Endothelial cell of umbilical vein (primary cell): ENCODE results near the gene TMEM120B. TPM values are rescaled to one million over a fixed set of nuclear protein-coding genes. Genes with fewer than 3 reads are reported as not detected.

Experiments
- BruUV-seq: library from RNA; stranded (reverse); fragments of 400-500 nt; replicated peaks from 2 replicates; lab custom pipeline; 2021; lab: Mats Ljungman, UMichigan
- CTCF ChIA-PET: fragments of 300-600, 350-600 bp; sonication (Branson Sonifier 250); formaldehyde crosslinking; loops from one replicate; lab custom pipeline; 2021; ENCODE audit warnings: antibody characterized with exemption, inconsistent platforms; lab: Charles Lee
- POLR2A ChIA-PET: fragments of 300-600, 350-600 bp; sonication (Branson Sonifier 250); formaldehyde crosslinking; loops from one replicate; lab custom pipeline; 2021; ENCODE audit warnings: antibody characterized with exemption, inconsistent platforms; lab: Charles Lee
- DNase-seq: peaks from one replicate; pipeline ENCODE4 v3.0.0-alpha.2; 2011; ENCODE audit warnings: low read depth, low spot score
- FAIRE-seq: peaks from 2 replicates; lab custom pipeline; 2011; peaks lifted over from hg19 to GRCh38; lab: Jason Lieb, UNC
- H2AFZ ChIP-seq: 2 replicates; pipeline ENCODE4 v1.6.0; 2012; ENCODE audit warnings: low read depth, low read length, control low read depth, inconsistent platforms
- H3K27ac ChIP-seq: 2 replicates; pipeline ENCODE4 v1.5.1; 2011; ENCODE audit warnings: low read depth, mild to moderate bottlenecking, control low read depth, low read length, moderate library complexity; ENCODE audit not compliant: insufficient read depth
- H3K27me3 ChIP-seq, 2 experiments: 2 replicates each; pipeline versions ENCODE4 v1.6.0 to v1.6.1; 2011; ENCODE audit warnings: low read length in 2 of 2, mixed read lengths in 1 of 2; ENCODE audit not compliant: control insufficient read depth in 2 of 2, insufficient read depth in 2 of 2
- H3K36me3 ChIP-seq, 2 experiments: 2 replicates in 1 of 2; 3 replicates in 1 of 2; pipeline ENCODE4 v1.5.1; 2011; ENCODE audit warnings: low read length in 2 of 2, mild to moderate bottlenecking in 1 of 2, moderate library complexity in 1 of 2; ENCODE audit not compliant: control insufficient read depth in 2 of 2, insufficient read depth in 2 of 2; ENCODE audit errors: extremely low read depth in 1 of 2
- H3K4me1 ChIP-seq: 3 replicates; pipeline ENCODE4 v1.5.1; 2011; ENCODE audit warnings: mild to moderate bottlenecking, low read length; ENCODE audit not compliant: control insufficient read depth, insufficient read depth; ENCODE audit errors: extremely low read depth
- H3K4me2 ChIP-seq: 2 replicates; pipeline ENCODE4 v1.6.1; 2011; ENCODE audit warnings: low read length, control low read depth, mixed read lengths; ENCODE audit not compliant: insufficient read depth
- H3K4me3 ChIP-seq, 3 experiments: fragments of 200-600 bp in 1 of 3; sonication (generic), shearing (Covaris generic) in 1 of 3; replicated peaks in 1 of 3; 2 replicates each; pipeline ENCODE4 v1.5.1; 2011 to 2016; ENCODE audit warnings: control low read depth in 3 of 3, low read length in 3 of 3, mild to moderate bottlenecking in 2 of 3, inconsistent platforms in 1 of 3, low read depth in 1 of 3, moderate library complexity in 1 of 3; ENCODE audit not compliant: insufficient read depth in 1 of 3
- H3K79me2 ChIP-seq: 2 replicates; pipeline ENCODE4 v1.6.0; 2012; ENCODE audit warnings: low read length, inconsistent platforms; ENCODE audit not compliant: control insufficient read depth, insufficient read depth
- H3K9ac ChIP-seq: replicated peaks from 2 replicates; pipeline ENCODE3; 2011; ENCODE audit warnings: low read length, control low read depth; ENCODE audit not compliant: insufficient read depth; ENCODE audit errors: extremely low read depth
- H3K9me1 ChIP-seq: replicated peaks from 3 replicates; pipeline ENCODE4 v1.6.0; 2011; ENCODE audit warnings: mild to moderate bottlenecking, low read length; ENCODE audit not compliant: control insufficient read depth, insufficient read depth; ENCODE audit errors: extremely low read depth
- H3K9me3 ChIP-seq: replicated peaks from 2 replicates; pipeline ENCODE4 v1.5.1; 2012; ENCODE audit warnings: low read length, inconsistent platforms; ENCODE audit not compliant: control insufficient read depth, insufficient read depth
- H4K20me1 ChIP-seq: replicated peaks from 2 replicates; pipeline ENCODE3; 2011; ENCODE audit warnings: mild to moderate bottlenecking, low read length; ENCODE audit not compliant: control insufficient read depth, insufficient read depth; ENCODE audit errors: extremely low read depth
- FOS ChIP-seq: IDR thresholded peaks from 2 replicates; pipeline ENCODE4 v1.6.1; 2011; ENCODE audit warnings: mild to moderate bottlenecking, low read length, moderate library complexity, borderline replicate concordance; ENCODE audit not compliant: insufficient read depth
- JUN ChIP-seq: IDR thresholded peaks from 2 replicates; pipeline ENCODE4 v1.6.1; 2011; ENCODE audit warnings: borderline replicate concordance, low read depth; ENCODE audit not compliant: insufficient read length, insufficient read depth
- MYC ChIP-seq: IDR thresholded peaks from one replicate; pipeline ENCODE4 v1.6.1; 2011; ENCODE audit warnings: mild to moderate bottlenecking, low read depth, low read length
- POLR2A ChIP-seq: IDR thresholded peaks from 2 replicates; pipeline ENCODE4 v1.6.1; 2012; ENCODE audit warnings: low read depth, mild to moderate bottlenecking, control low read depth, low read length
- dilution Hi-C: fragments of 300-500 bp; cut with MboI; formaldehyde crosslinking; loops from one replicate; pipeline ENCODE4 v1.15.0; 2019; ENCODE audit warnings: low sequenced_read_pairs; ENCODE audit not compliant: extremely low pct_ligation_motif_present
- intact Hi-C: fragments of 100-400 bp; cut with micrococcal nuclease; formaldehyde crosslinking; loops from one replicate; pipeline ENCODE4 v1.10.0; 2022
- polyA plus RNA-seq, 4 experiments: library from polyadenylated mRNA; depleted of rRNA in 3 of 4; stranded (reverse) in 3 of 4; unstranded in 1 of 4; fragments of >200 nt; gene quantifications; 2 replicates each; pipeline versions ENCODE4 v1.2.1 to v1.2.3, GENCODE V29; 2011 to 2012; ENCODE audit warnings: missing spikeins in 1 of 4
- total RNA-seq: library from RNA; stranded (reverse); gene quantifications from 2 replicates; pipeline ENCODE4 v1.2.3, GENCODE V29; 2021
- TF ChIP-seq, protein P1 (sequence below), 2 donors: IDR thresholded peaks; 1 replicate in 1 of 2; 2 replicates in 1 of 2; pipeline ENCODE4 v1.5.1; 2011; ENCODE audit warnings: low read length in 2 of 2, mild to moderate bottlenecking in 2 of 2, moderate library complexity in 2 of 2, control low read depth in 1 of 2, inconsistent platforms in 1 of 2, low read depth in 1 of 2; ENCODE audit not compliant: insufficient read depth in 1 of 2; ENCODE audit errors: extremely low read depth in 1 of 2

Gene TMEM120B
- total and polyA plus RNA-seq, 2 donors (not counting 3 experiments of a cell fraction or from before 2014, with no cell fraction given), result 10.4 to 12.8 TPM

DNA sequence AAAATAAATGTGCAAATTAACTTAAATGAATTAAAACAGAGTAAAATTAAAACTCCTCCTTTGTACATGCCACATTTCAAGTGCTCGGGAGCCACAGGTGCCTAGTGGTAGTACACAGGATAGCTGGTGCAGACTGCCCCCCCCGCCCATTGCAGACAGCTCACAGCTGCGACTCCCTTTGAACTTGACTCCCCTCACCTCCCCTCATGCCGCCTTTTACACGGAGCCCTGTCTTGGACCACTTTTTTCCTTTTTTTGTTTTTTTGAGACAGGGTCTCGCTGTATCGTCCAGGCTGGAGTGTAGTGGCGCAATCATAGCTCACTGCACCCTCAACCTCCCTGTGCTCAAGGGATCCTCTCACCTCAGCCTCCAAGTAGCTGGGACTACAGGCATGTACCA, 102.7 kb downstream of the TMEM120B start:
- H3K4me2 ChIP-seq, result no peak overlapping the region
- intact Hi-C loops, result loop anchor here (2.0 kb wide), 1 partner anchor 16 kb away; no protein-coding TSS in a partner anchor
- no TSS peak for BruUV-seq
- H3K4me1 ChIP-seq, result peaks cover 22% of the 10 kb centered on the region
- H3K4me3 ChIP-seq, result no peak overlapping the region
- dilution Hi-C loops, result no loop called here
- H3K27ac ChIP-seq, result no peak overlapping the region
- ChIA-PET POLR2A (interaction anchor here (1.1 kb wide), 1 partner anchor 12 kb away, joined by 3 read pairs; no protein-coding TSS in a partner anchor), CTCF (interaction anchor here (2.4 kb wide), 1 partner anchor 21 kb away, joined by 18 read pairs; the partner anchor contains the start of gene RHOF)
- DNase-seq, result no peak
- H4K20me1 ChIP-seq, result no peaks in the 10 kb centered on the region
- no peaks in the 10 kb centered on the region for H3K27me3 ChIP-seq
- no peak overlapping the region for H3K9ac ChIP-seq
- H3K79me2 ChIP-seq, result peaks cover 43% of the 10 kb centered on the region
- no peak overlapping the region for H2AFZ ChIP-seq
- peaks cover 17 to 49% of the 10 kb centered on the region in 2 experiments for H3K36me3 ChIP-seq
- FAIRE-seq, result peak; percentile 15
- TF ChIP-seq JUN (no peak), FOS (no peak), MYC (no peak), POLR2A (no peak)
- TF ChIP-seq, protein P1, sequence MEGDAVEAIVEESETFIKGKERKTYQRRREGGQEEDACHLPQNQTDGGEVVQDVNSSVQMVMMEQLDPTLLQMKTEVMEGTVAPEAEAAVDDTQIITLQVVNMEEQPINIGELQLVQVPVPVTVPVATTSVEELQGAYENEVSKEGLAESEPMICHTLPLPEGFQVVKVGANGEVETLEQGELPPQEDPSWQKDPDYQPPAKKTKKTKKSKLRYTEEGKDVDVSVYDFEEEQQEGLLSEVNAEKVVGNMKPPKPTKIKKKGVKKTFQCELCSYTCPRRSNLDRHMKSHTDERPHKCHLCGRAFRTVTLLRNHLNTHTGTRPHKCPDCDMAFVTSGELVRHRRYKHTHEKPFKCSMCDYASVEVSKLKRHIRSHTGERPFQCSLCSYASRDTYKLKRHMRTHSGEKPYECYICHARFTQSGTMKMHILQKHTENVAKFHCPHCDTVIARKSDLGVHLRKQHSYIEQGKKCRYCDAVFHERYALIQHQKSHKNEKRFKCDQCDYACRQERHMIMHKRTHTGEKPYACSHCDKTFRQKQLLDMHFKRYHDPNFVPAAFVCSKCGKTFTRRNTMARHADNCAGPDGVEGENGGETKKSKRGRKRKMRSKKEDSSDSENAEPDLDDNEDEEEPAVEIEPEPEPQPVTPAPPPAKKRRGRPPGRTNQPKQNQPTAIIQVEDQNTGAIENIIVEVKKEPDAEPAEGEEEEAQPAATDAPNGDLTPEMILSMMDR (IDR thresholded peaks at IDR 0.05; ENCODE audit: extremely low read depth in 1 of 2, insufficient read depth in 1 of 2, low read depth in 1 of 2, low read length in 2 of 2), result no peak
- H3K9me1 ChIP-seq, result no peaks in the 10 kb centered on the region
- no peaks in the 10 kb centered on the region for H3K9me3 ChIP-seq
